Stimulated activated CD8-positive, alpha-beta memory T cell treated with anti-CD3 and anti-CD28 coated beads, Interleukin-7, amount 100 ng/mL, for 4 hours (primary cell): ENCODE results near the gene SCNN1B.
"Not testable (repeated sequence)": the region's sequence is repeated elsewhere in the genome, so short reads cannot be mapped to it uniquely, and the experiment has no call there.

Source experiments
- DNase-seq, 2 donors: peaks; one replicate each; pipeline ENCODE4 v3.0.0-alpha.2; 2020; ENCODE audit warnings: low read depth in 2 of 2

The SCNN1B gene

GRCh38 chr16:23380501-23380951, 78.4 kb downstream of the SCNN1B start:
- DNase-seq: no peak

- DNase-seq: not testable (repeated sequence)
Measured at GRCh38 chr16:23381702-23382101, 79.6 kb downstream of the SCNN1B start.

- no peak for DNase-seq
Measured at GRCh38 chr16:23382279-23382678, 80.2 kb downstream of the SCNN1B start.

GRCh38 chr16:23383881-23384280, 81.8 kb downstream of the SCNN1B start:
- no peak for DNase-seq

GRCh38 chr16:23384878-23385277, 82.8 kb downstream of the SCNN1B start:
- no peak for DNase-seq

GRCh38 chr16:23385441-23385840, 83.3 kb downstream of the SCNN1B start:
- no peak for DNase-seq

GRCh38 chr16:23387666-23388065, 85.6 kb downstream of the SCNN1B start:
- no peak for DNase-seq

GRCh38 chr16:23388786-23389185, 86.7 kb downstream of the SCNN1B start:
- DNase-seq: no peak

GRCh38 chr16:23389201-23389600, 87.1 kb downstream of the SCNN1B start:
- no peak for DNase-seq

GRCh38 chr16:23389936-23390335, 87.8 kb downstream of the SCNN1B start:
- DNase-seq: not testable (repeated sequence)

GRCh38 chr16:23391381-23392222, 89.5 kb downstream of the SCNN1B start:
- no peak for DNase-seq

GRCh38 chr16:23392223-23392600, 90.1 kb downstream of the SCNN1B start:
- DNase-seq: no peak

GRCh38 chr16:23394141-23394831, 92.2 kb downstream of the SCNN1B start:
- no peak for DNase-seq

- DNase-seq: no peak
Measured at GRCh38 chr16:23395732-23396131, 93.6 kb downstream of the SCNN1B start.

GRCh38 chr16:23397464-23397863, 95.4 kb downstream of the SCNN1B start:
- DNase-seq: no peak

GRCh38 chr16:23398987-23399805, 97.1 kb downstream of the SCNN1B start:
- DNase-seq: no peak

- not testable (repeated sequence) for DNase-seq
Measured at GRCh38 chr16:23400447-23400846, 98.3 kb downstream of the SCNN1B start.

GRCh38 chr16:23401139-23401538, 99.0 kb downstream of the SCNN1B start:
- DNase-seq: no peak

- DNase-seq: no peak
Measured at GRCh38 chr16:23402100-23402499, 100.0 kb downstream of the SCNN1B start.

GRCh38 chr16:23403547-23403946, 101.4 kb downstream of the SCNN1B start:
- no peak for DNase-seq

- no peak for DNase-seq
Measured at GRCh38 chr16:23406024-23406423, 103.9 kb downstream of the SCNN1B start.

GRCh38 chr16:23406546-23407240, 104.6 kb downstream of the SCNN1B start:
- no peak for DNase-seq
